ENCODE data around the gene ASB3.

Gene ASB3

GRCh38 chr2:53652131-53652530 lies 134.6 kb downstream of the ASB3 start:
- no peak for DNase-seq (ENCODE audit: low read depth, low spot score)
- H3K4me3 ChIP-seq (ENCODE audit: low read depth, low read length), result no peak overlapping the region
- in situ Hi-C loops (cut with HindIII; ENCODE audit: low sequenced_read_pairs), result no loop called here
- no peak for TF ChIP-seq CTCF (IDR thresholded peaks at IDR 0.05; ENCODE audit: low read depth, low read length)

GRCh38 chr2:53646788-53647187 lies 140.0 kb downstream of the ASB3 start:
- in situ Hi-C loops (cut with HindIII; ENCODE audit: low sequenced_read_pairs), result no loop called here
- DNase-seq (ENCODE audit: low read depth, low spot score), result no peak
- TF ChIP-seq CTCF (IDR thresholded peaks at IDR 0.05; ENCODE audit: low read depth, low read length), result no peak
- no peak overlapping the region for H3K4me3 ChIP-seq (ENCODE audit: low read depth, low read length)

GRCh38 chr2:53641290-53641689 lies 145.5 kb downstream of the ASB3 start:
- no peak for TF ChIP-seq CTCF (IDR thresholded peaks at IDR 0.05; ENCODE audit: low read depth, low read length)

GRCh38 chr2:53640466-53640865 lies 146.3 kb downstream of the ASB3 start:
- no peak for TF ChIP-seq CTCF (IDR thresholded peaks at IDR 0.05; ENCODE audit: low read depth, low read length)

More at GRCh38 chr2:53641290-53641689, 145.5 kb downstream of the ASB3 start:
- in situ Hi-C loops (cut with HindIII; ENCODE audit: low sequenced_read_pairs), result no loop called here
- no peak overlapping the region for H3K4me3 ChIP-seq (ENCODE audit: low read depth, low read length)
- DNase-seq (ENCODE audit: low read depth, low spot score), result no peak

GRCh38 chr2:53636596-53636995 lies 150.2 kb downstream of the ASB3 start:
- no peak overlapping the region for H3K4me3 ChIP-seq (ENCODE audit: low read depth, low read length)
- no peak for TF ChIP-seq CTCF (IDR thresholded peaks at IDR 0.05; ENCODE audit: low read depth, low read length)
- in situ Hi-C loops (cut with HindIII; ENCODE audit: low sequenced_read_pairs), result no loop called here
- no peak for DNase-seq (ENCODE audit: low read depth, low spot score)

More at GRCh38 chr2:53640466-53640865, 146.3 kb downstream of the ASB3 start:
- no peak for DNase-seq (ENCODE audit: low read depth, low spot score)
- no peak overlapping the region for H3K4me3 ChIP-seq (ENCODE audit: low read depth, low read length)
- in situ Hi-C loops (cut with HindIII; ENCODE audit: low sequenced_read_pairs), result no loop called here

- no peak for DNase-seq (ENCODE audit: low read depth, low spot score)
- no peak overlapping the region for H3K4me3 ChIP-seq (ENCODE audit: low read depth, low read length)
- in situ Hi-C loops (cut with HindIII; ENCODE audit: low sequenced_read_pairs), result no loop called here
- TF ChIP-seq CTCF (IDR thresholded peaks at IDR 0.05; ENCODE audit: low read depth, low read length), result no peak
These were observed 150.6 kb downstream of the ASB3 start for GRCh38 chr2:53636109-53636508.

GRCh38 chr2:53635694-53636093 lies 151.1 kb downstream of the ASB3 start:
- in situ Hi-C loops (cut with HindIII; ENCODE audit: low sequenced_read_pairs), result no loop called here
- no peak overlapping the region for H3K4me3 ChIP-seq (ENCODE audit: low read depth, low read length)
- DNase-seq (ENCODE audit: low read depth, low spot score), result no peak
- TF ChIP-seq CTCF (IDR thresholded peaks at IDR 0.05; ENCODE audit: low read depth, low read length), result no peak

Data from astrocyte of the spinal cord (primary cell).